PC-9 (cell line): ENCODE data around the gene DUSP19. TPM values are rescaled to one million over a fixed set of nuclear protein-coding genes. Genes with fewer than 3 reads are reported as not detected.
A peak's percentile ranks its signal among the peaks of the same experiment; 100 is the strongest.

ENCODE experiments used
- BruUV-seq: library from RNA; stranded (reverse); fragments of 400-500 nt; replicated peaks from 2 replicates; lab custom pipeline; 2021; lab: Mats Ljungman, UMichigan
- CTCF ChIA-PET: fragments of 300-600 bp; sonication (Branson Sonifier 250); formaldehyde crosslinking; loops from one replicate; lab custom pipeline; 2022; ENCODE audit warnings: antibody characterized with exemption; lab: Charles Lee
- POLR2A ChIA-PET: fragments of 300-600 bp; sonication (Branson Sonifier 250); formaldehyde crosslinking; loops from one replicate; lab custom pipeline; 2022; ENCODE audit warnings: antibody characterized with exemption; ENCODE audit not compliant: unreplicated experiment; lab: Charles Lee
- DNase-seq, 2 experiments: peaks; one replicate each; pipeline versions ENCODE4 v3.0.0 to v3.0.0-alpha.2; 2015 to 2022; ENCODE audit warnings: mixed read lengths in 1 of 2
- H2AFZ ChIP-seq: fragments of 200-600 bp; sonication (generic); 2 replicates; pipeline ENCODE4 v1.8.1; 2017; ENCODE audit warnings: antibody characterized with exemption
- H3F3A ChIP-seq: fragments of 200-600 bp; sonication (generic); 2 replicates; pipeline ENCODE4 v1.8.1; 2017; ENCODE audit warnings: antibody characterized with exemption, mild to moderate bottlenecking, low read depth; ENCODE audit not compliant: insufficient read depth
- H3K27ac ChIP-seq: fragments of 200-600 bp; sonication (generic); 2 replicates; pipeline ENCODE4 v1.6.1; 2016; ENCODE audit warnings: mixed run types
- H3K27me3 ChIP-seq: fragments of 200-600 bp; sonication (generic); 2 replicates; pipeline ENCODE4 v1.6.1; 2016; ENCODE audit warnings: low read depth, mixed run types; ENCODE audit not compliant: insufficient read depth
- H3K36me3 ChIP-seq: fragments of 200-600 bp; sonication (generic); 2 replicates; pipeline ENCODE4 v1.6.1; 2016; ENCODE audit warnings: low read depth, mixed run types
- H3K4me1 ChIP-seq: fragments of 200-600 bp; sonication (generic); replicated peaks from 2 replicates; pipeline ENCODE4 v1.6.1; 2016; ENCODE audit warnings: mixed run types; ENCODE audit not compliant: insufficient read depth
- H3K4me2 ChIP-seq: fragments of 200-600 bp; sonication (generic); 2 replicates; pipeline ENCODE4 v1.6.1; 2017; ENCODE audit warnings: mixed run types
- H3K4me3 ChIP-seq: fragments of 200-600 bp; sonication (generic); 2 replicates; pipeline ENCODE4 v1.6.1; 2016; ENCODE audit warnings: mixed run types
- H3K79me2 ChIP-seq: fragments of 200-600 bp; sonication (generic); 2 replicates; pipeline ENCODE4 v1.6.1; 2017; ENCODE audit warnings: low read depth, mixed run types
- H3K9me2 ChIP-seq: fragments of 200-600 bp; sonication (generic); 2 replicates; pipeline ENCODE4 v1.8.1; 2017; ENCODE audit warnings: mild to moderate bottlenecking; ENCODE audit not compliant: insufficient read depth
- H3K9me3 ChIP-seq: fragments of 200-600 bp; sonication (generic); 2 replicates; pipeline ENCODE4 v1.8.1; 2016; ENCODE audit warnings: low read depth; ENCODE audit not compliant: insufficient read depth
- H4K20me1 ChIP-seq: fragments of 200-600 bp; sonication (generic); 2 replicates; pipeline ENCODE4 v1.8.1; 2017; ENCODE audit not compliant: insufficient read depth
- EZH2 ChIP-seq: fragments of 200-600 bp; sonication (generic); IDR thresholded peaks from 2 replicates; pipeline ENCODE4 v1.8.0; 2017; ENCODE audit warnings: antibody characterized with exemption, low read depth
- intact Hi-C: fragments of 100-400 bp; cut with micrococcal nuclease; formaldehyde crosslinking; loops from one replicate; pipeline ENCODE4 v1.10.0; 2022; ENCODE audit not compliant: unreplicated experiment
- total RNA-seq: library from RNA; stranded (reverse); gene quantifications from 2 replicates; pipeline ENCODE4 v1.2.3, GENCODE V29; 2021
- TF ChIP-seq, protein P1 (sequence below): fragments of 200-600 bp; sonication (generic); conservative IDR thresholded peaks from 2 replicates; pipeline ENCODE4 v1.6.1; 2017; ENCODE audit warnings: mixed run types, antibody characterized with exemption, mild to moderate bottlenecking, moderate library complexity

Gene DUSP19
- total RNA-seq, 1 experiment from 2014 or later, result 8.6 TPM

- peak overlapping the region; percentile 86 for H3K4me2 ChIP-seq
- peak overlapping the region; percentile 62 for H3K4me3 ChIP-seq
- ChIA-PET POLR2A (interaction anchor here (0.6 kb wide), 1 partner anchor 145 kb away, joined by 3 read pairs; no protein-coding TSS in a partner anchor), CTCF (interaction anchor here (0.6 kb wide), 1 partner anchor 85 kb away, joined by 6 read pairs; no protein-coding TSS in a partner anchor)
- peaks cover 14% of the 10 kb centered on the region for H3F3A ChIP-seq
- no TSS peak for BruUV-seq
- no peak for DNase-seq
- H3K9me3 ChIP-seq, result no peaks in the 10 kb centered on the region
- H3K27me3 ChIP-seq, result no peaks in the 10 kb centered on the region
- H3K4me1 ChIP-seq, result peaks cover 30% of the 10 kb centered on the region
- peaks cover 13% of the 10 kb centered on the region for H3K36me3 ChIP-seq
- peak overlapping the region; percentile 82 for H3K27ac ChIP-seq
- H3K9me2 ChIP-seq, result no peaks in the 10 kb centered on the region
- H4K20me1 ChIP-seq, result peaks cover 13% of the 10 kb centered on the region; the same call in 1 of the 2 replicates
- intact Hi-C loops, result loop anchor here (1.0 to 10.0 kb wide), 3 partner anchors 47 to 210 kb away; partner anchors contain the start of genes DUSP19 and NCKAP1
- TF ChIP-seq, protein P1, sequence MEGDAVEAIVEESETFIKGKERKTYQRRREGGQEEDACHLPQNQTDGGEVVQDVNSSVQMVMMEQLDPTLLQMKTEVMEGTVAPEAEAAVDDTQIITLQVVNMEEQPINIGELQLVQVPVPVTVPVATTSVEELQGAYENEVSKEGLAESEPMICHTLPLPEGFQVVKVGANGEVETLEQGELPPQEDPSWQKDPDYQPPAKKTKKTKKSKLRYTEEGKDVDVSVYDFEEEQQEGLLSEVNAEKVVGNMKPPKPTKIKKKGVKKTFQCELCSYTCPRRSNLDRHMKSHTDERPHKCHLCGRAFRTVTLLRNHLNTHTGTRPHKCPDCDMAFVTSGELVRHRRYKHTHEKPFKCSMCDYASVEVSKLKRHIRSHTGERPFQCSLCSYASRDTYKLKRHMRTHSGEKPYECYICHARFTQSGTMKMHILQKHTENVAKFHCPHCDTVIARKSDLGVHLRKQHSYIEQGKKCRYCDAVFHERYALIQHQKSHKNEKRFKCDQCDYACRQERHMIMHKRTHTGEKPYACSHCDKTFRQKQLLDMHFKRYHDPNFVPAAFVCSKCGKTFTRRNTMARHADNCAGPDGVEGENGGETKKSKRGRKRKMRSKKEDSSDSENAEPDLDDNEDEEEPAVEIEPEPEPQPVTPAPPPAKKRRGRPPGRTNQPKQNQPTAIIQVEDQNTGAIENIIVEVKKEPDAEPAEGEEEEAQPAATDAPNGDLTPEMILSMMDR, result no peak
- no peak for TF ChIP-seq EZH2
- peak overlapping the region; percentile 92 for H2AFZ ChIP-seq
- H3K79me2 ChIP-seq, result peaks cover 52% of the 10 kb centered on the region
Observed at GRCh38 chr2:183124957-183125255, 46.4 kb downstream of the DUSP19 start.

DNA sequence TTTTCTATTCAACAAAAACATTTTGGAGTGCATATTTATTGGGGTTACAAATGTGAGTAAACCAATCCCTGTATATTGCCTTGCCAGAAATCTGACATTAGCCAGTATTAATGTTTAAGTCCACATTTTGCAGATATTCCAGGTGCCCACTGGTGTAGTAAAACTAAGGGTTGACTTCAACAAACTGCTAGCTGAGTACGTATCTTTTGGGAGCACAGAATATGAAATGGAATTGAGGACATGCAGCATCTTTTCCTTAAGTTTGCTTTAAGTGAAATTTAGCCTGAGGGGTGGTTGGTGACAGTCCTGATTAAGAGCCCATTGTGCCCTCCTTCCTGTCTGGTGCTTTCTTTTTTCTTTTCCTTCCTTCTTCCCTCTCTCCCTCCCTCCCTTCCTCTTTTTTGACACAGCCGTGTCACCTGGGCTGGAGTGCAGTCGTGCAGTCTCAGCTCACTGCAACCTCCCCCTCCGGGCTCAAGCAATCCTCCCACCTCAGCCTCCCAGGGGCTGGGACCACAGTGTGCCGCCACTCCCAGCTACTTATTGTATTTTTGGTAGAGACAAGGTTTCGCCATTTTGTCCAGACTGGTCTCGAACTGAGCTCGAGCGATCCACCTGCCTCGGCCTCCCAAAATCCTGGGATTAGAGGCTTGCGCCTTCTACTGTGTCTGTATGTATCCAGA lies 47.3 kb downstream of the DUSP19 start:
- POLR2A ChIA-PET, result interaction anchor here (0.6 kb wide), 1 partner anchor 889 kb away, joined by 3 read pairs; no protein-coding TSS in a partner anchor
- intact Hi-C loops, result loop anchor here (10.0 kb wide), 1 partner anchor 211 kb away; no protein-coding TSS in a partner anchor

GRCh38 chr2:183126635-183127034 lies 48.1 kb downstream of the DUSP19 start:
- Histone ChIP-seq H3K4me1 (peaks cover 30% of the 10 kb centered on the region), H3K27me3 (no peaks in the 10 kb centered on the region), H3K4me2 (peak overlapping the region; percentile 86), H3K36me3 (peaks cover 22% of the 10 kb centered on the region), H2AFZ (no peak overlapping the region), H4K20me1 (peaks cover 19% of the 10 kb centered on the region), H3K9me2 (no peaks in the 10 kb centered on the region), H3K4me3 (peak overlapping the region; percentile 62; the same call in 1 of the 2 replicates), H3K27ac (no peak overlapping the region), H3K9me3 (no peaks in the 10 kb centered on the region), H3K79me2 (peaks cover 68% of the 10 kb centered on the region), H3F3A (peaks cover 14% of the 10 kb centered on the region)
- ChIA-PET POLR2A (no interaction called here), CTCF (no interaction called here)
- TF ChIP-seq EZH2, result no peak
- TF ChIP-seq, protein P1, result no peak
- no peak for DNase-seq
- BruUV-seq, result no TSS peak
- intact Hi-C loops, result loop anchor here (10.0 kb wide), 1 partner anchor 212 kb away; no protein-coding TSS in a partner anchor

More for the DNA sequence above, 47.3 kb downstream of the DUSP19 start:
- peaks cover 60% of the 10 kb centered on the region for H3K79me2 ChIP-seq
- peaks cover 14% of the 10 kb centered on the region for H3F3A ChIP-seq
- peaks cover 30% of the 10 kb centered on the region for H3K4me1 ChIP-seq
- no peaks in the 10 kb centered on the region for H3K27me3 ChIP-seq
- H3K9me3 ChIP-seq, result no peaks in the 10 kb centered on the region
- peak overlapping the region; percentile 86 for H3K4me2 ChIP-seq
- no peak overlapping the region for H2AFZ ChIP-seq
- peaks cover 13% of the 10 kb centered on the region for H4K20me1 ChIP-seq
- no peak for DNase-seq
- no TSS peak for BruUV-seq
- TF ChIP-seq, protein P1, result no peak
- no peak for TF ChIP-seq EZH2
- H3K27ac ChIP-seq, result peak overlapping the region; percentile 82; the same call in 1 of the 2 replicates
- H3K9me2 ChIP-seq, result no peaks in the 10 kb centered on the region
- peaks cover 14% of the 10 kb centered on the region for H3K36me3 ChIP-seq
- CTCF ChIA-PET, result no interaction called here
- peak overlapping the region; percentile 62 for H3K4me3 ChIP-seq
